Immature natural killer cell (primary cell): ENCODE data around the gene OPRL1. TPM values are rescaled to one million over a fixed set of nuclear protein-coding genes. Genes with fewer than 3 reads are reported as not detected.

ENCODE experiments used
- DNase-seq, 3 donors: peaks; one replicate each; pipeline ENCODE4 v3.0.0; 2022; ENCODE audit warnings: mixed read lengths in 1 of 3
- H3K27ac Mint-ChIP-seq, 6 donors: one replicate each; pipeline ENCODE4 v1.8.0; 2020; ENCODE audit warnings: mixed read lengths in 6 of 6, mild to moderate bottlenecking in 5 of 6, inconsistent platforms in 4 of 6, moderate library complexity in 3 of 6
- H3K27me3 Mint-ChIP-seq, 3 donors: one replicate each; pipeline ENCODE4 v1.8.0; 2020 to 2021; ENCODE audit warnings: low read depth in 3 of 3, mild to moderate bottlenecking in 3 of 3, mixed read lengths in 3 of 3, moderate library complexity in 3 of 3, inconsistent platforms in 1 of 3
- H3K36me3 Mint-ChIP-seq, 3 donors: one replicate each; pipeline ENCODE4 v1.8.0; 2020; ENCODE audit warnings: mixed read lengths in 3 of 3, inconsistent platforms in 2 of 3, mild to moderate bottlenecking in 2 of 3
- H3K4me1 Mint-ChIP-seq, 2 donors: one replicate each; pipeline ENCODE4 v1.8.0; 2020; ENCODE audit warnings: inconsistent platforms in 2 of 2, mild to moderate bottlenecking in 2 of 2, mixed read lengths in 2 of 2, moderate library complexity in 1 of 2
- H3K4me3 Mint-ChIP-seq, 5 donors: one replicate each; pipeline ENCODE4 v1.8.0; 2020; ENCODE audit warnings: mild to moderate bottlenecking in 5 of 5, mixed read lengths in 5 of 5, inconsistent platforms in 3 of 5, moderate library complexity in 3 of 5
- H3K9me3 Mint-ChIP-seq, 6 donors: one replicate each; pipeline ENCODE4 v1.8.0; 2020; ENCODE audit warnings: mild to moderate bottlenecking in 6 of 6, mixed read lengths in 6 of 6, inconsistent platforms in 4 of 6, moderate library complexity in 3 of 6
- polyA plus RNA-seq, 3 donors: library from polyadenylated mRNA; unstranded; fragments of 300-500 nt; fragmentation: Illumina TruSeq; gene quantifications; one replicate each; pipeline ENCODE4 v1.2.3, GENCODE V29; 2021

OPRL1 gene
- polyA plus RNA-seq, 3 donors from 2014 or later: 0.48 to 1.3 (median 0.73) TPM

DNA sequence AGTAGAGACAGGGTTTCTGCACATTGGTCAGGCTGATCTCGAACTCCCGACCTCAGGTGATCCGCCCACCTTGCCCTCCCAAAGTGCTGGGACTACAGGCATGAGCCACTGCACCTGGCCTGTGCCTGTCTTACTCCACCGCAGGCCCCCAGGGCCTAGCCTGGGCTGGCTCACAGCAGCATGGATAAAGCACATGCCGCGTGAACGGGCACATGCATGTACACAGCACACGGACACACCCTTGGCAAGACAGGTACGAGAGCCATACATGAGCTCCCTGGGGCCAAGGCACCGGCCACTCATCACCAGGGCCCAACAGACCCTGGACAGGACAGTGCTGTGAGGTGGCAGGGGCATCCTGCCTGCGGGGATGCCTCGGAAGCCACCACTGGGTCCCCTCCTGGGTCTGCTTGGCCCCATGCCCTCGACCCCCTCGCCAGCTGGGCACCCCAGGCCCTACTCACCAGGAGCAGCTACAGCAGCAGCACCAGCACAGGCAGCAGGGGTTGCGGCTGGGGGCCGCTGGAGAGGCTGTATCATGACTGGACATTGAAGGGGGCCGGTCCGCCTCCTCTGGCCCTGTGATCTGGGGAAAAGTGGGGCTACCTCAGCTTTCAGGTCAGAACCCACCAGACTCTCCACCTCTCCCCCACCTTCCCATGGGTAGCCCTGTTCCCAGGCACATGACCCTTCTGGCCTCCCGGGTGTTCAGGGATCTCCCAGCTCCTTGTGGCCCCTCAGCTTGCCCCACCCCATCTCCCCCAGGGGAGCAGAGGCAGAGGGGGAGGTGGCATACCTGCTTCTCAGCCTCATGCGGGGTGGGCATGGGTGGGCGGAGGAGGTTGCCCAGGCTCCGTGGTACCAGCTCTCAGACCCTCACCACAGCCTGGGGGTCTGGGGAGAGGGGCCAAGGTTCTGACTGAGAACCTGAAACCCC is 3.6 kb upstream of the OPRL1 start:
- Mint-ChIP-seq H3K4me3 (peak overlapping the region in 1 of 5 donors; percentile 29), H3K27ac (peak overlapping the region in 2 of 6 donors; percentile 23 to 86), H3K9me3 (no peaks in the 10 kb centered on the region), H3K27me3 (peaks cover 0 to 2% (median 0%) of the 10 kb centered on the region in 3 donors), H3K4me1 (peaks cover 16 to 25% of the 10 kb centered on the region in 2 donors), H3K36me3 (peaks cover 0 to 3% (median 3%) of the 10 kb centered on the region in 3 donors)
- no peak for DNase-seq

DNA sequence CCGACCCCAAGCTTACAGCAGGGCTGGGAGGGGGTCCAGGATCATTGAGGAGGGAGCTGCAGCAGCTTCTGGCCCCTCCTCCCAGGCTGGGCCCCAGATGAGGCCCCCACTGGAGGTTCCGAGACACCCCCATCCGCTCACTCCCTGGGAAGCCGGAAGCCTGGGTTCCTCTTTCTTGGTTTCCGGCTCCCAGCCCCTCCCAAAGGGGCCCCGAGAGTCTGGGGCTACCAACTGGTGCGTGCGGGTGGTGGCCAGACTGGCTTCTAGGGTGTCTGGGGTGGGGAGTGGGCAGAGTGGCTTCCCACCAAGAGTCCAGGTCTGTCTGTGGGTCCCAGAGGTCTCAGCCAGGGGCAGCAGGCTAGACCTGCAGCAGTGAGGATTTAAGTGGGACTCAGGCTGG is 2.8 kb upstream of the OPRL1 start:
- peak overlapping the region; percentile 88 to 93 (median 91) for H3K4me3 Mint-ChIP-seq
- H3K36me3 Mint-ChIP-seq: peaks cover 0 to 3% (median 3%) of the 10 kb centered on the region in 3 donors
- peaks cover 0 to 5% (median 0%) of the 10 kb centered on the region in 3 donors for H3K27me3 Mint-ChIP-seq
- DNase-seq: peak in 1 of 3 donors; percentile 16
- peak overlapping the region in 5 of 6 donors; percentile 61 to 93 (median 80) for H3K27ac Mint-ChIP-seq
- H3K9me3 Mint-ChIP-seq: no peaks in the 10 kb centered on the region
- peaks cover 16 to 25% of the 10 kb centered on the region in 2 donors for H3K4me1 Mint-ChIP-seq

DNA sequence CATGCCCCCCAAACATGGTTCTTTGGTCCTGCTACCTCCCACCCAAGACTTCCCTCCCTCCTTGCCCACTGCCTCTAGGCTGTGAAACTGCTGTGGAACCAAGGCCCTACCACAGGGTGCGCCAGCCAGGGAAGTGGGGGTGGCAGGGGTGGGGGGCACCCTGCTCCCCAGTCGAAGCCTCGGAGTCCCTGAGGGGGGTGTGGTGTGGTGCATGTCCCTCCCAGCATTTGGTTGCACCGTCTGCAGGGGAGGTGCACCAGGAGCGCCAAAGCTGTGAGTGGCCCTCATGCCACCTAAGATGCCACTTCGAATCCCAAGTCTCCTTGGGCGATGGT is 2.4 kb upstream of the OPRL1 start:
- Mint-ChIP-seq H3K27me3 (peaks cover 0 to 5% (median 0%) of the 10 kb centered on the region in 3 donors), H3K27ac (peak overlapping the region; percentile 65 to 93 (median 80)), H3K36me3 (peaks cover 0 to 3% (median 3%) of the 10 kb centered on the region in 3 donors), H3K4me1 (peaks cover 16 to 26% of the 10 kb centered on the region in 2 donors), H3K9me3 (no peaks in the 10 kb centered on the region), H3K4me3 (peak overlapping the region; percentile 88 to 93 (median 91))
- DNase-seq: no peak

DNA sequence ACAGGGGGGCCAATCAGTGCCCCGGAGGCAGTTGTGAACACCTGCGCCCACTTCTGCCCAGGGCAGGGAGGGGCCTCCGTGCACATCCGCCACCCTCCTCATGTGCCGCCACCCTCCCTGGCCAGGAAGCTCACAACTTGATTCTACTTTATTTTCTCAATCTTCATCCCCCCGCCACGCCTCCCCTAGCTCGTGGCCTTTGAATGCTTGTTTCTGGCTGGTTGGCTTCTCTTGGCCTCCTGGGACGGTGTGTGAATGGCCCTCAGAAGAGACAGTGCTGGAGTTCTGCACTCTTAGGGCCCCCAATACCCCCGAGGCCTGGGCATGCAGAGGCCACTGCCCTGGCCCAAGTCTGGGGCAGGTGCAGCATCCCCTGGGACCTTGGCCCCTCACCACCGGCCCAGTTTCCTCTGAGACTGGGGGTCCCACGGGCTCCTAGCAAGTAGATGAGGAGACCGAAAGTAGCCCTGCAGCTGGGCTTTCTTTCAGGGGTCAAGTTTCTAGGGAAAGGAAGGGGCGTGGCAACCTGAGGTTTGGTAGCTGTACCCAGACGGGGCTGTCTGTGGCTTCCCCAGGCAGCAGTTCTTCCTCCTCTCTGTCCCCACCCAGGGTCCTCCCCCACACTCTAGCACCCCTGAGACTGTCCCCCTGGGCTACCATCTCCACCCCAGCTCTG is 1.9 kb upstream of the OPRL1 start:
- H3K27me3 Mint-ChIP-seq: peaks cover 0 to 5% (median 0%) of the 10 kb centered on the region in 3 donors
- DNase-seq: peak; percentile 48 to 62 (median 53)
- peaks cover 0 to 3% (median 2%) of the 10 kb centered on the region in 3 donors for H3K36me3 Mint-ChIP-seq
- peaks cover 20 to 29% of the 10 kb centered on the region in 2 donors for H3K4me1 Mint-ChIP-seq
- peak overlapping the region; percentile 65 to 93 (median 80) for H3K27ac Mint-ChIP-seq
- peak overlapping the region; percentile 88 to 93 (median 91) for H3K4me3 Mint-ChIP-seq
- H3K9me3 Mint-ChIP-seq: no peaks in the 10 kb centered on the region

DNA sequence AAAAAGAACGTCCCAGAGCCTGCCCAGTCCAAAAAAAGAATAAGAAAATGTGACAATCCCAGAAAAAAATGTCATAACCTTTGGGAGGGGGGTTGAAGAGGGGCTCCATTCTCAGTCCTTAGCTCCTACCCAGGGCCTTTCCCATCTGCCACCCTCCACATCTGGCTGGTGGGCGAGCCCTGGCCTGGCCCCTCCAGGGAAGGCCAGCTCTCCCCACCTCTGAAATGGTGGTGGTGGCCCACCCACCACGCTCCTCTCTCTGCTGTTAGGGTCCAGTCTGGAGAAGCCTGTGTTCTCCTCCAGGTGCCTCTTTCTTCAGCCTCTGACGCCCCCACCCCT is 979 bp upstream of the OPRL1 start:
- Mint-ChIP-seq H3K4me1 (peaks cover 21 to 32% of the 10 kb centered on the region in 2 donors), H3K27ac (peak overlapping the region; percentile 65 to 93 (median 80)), H3K9me3 (no peaks in the 10 kb centered on the region)

DNA sequence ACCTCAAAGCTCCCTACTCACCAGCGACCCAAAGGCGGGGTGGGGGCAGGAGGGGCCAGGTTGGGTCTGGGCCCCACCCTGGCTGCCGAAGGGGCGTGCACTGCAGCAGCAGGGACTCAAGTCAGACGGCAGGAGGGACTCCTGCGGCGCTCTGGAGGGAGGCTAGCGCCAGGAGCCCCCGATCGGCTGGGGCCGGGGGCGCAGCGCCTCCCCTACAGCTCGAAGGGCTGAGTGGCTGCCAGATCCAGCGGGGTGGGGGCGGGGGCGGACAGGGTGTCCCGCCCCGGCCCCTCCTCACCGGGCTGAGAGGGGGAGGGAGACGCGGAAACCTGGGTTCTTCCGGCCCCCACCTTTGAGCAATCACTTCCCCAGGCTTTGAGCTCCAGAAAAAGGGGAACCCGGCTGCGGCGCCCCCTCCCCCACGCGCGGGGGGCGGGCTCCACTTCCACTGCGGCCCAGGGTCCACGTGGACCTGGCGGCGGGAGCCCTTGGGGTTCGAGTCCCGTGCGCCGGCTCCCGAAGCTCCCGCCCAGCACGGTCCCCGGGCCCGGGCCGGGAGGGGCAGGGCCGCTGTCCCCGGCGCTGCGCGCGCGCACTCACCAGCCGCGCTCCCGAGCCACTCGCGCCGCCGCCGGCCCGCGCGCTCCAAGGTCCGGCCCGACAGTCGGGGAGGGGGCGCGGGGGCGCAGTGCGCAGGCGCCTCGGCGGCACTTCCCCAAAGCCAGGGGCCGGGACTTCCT is 439 bp upstream of the OPRL1 start, which contains the start of gene RGS19:
Gene RGS19, minus strand, starts transcription at position 246 of the 740 bp plus-strand sequence. CDS start 2,632 bp downstream, outside the sequence.
- Mint-ChIP-seq H3K4me3 (peak within 1 kb of the TSS; percentile 88 to 93 (median 91)), H3K4me1 (peaks cover 25 to 35% of the 10 kb centered on the region in 2 donors), H3K27me3 (peaks cover 0 to 8% (median 2%) of the 10 kb centered on the region in 3 donors), H3K9me3 (no peaks in the 10 kb centered on the region), H3K36me3 (no peaks in the 10 kb centered on the region), H3K27ac (peak within 1 kb of the TSS; percentile 79 to 93 (median 88))
- DNase-seq: peak; percentile 68 to 70 (median 69)

More for the DNA sequence above, 979 bp upstream of the OPRL1 start:
- H3K36me3 Mint-ChIP-seq: no peaks in the 10 kb centered on the region
- peaks cover 0 to 5% (median 0%) of the 10 kb centered on the region in 3 donors for H3K27me3 Mint-ChIP-seq
- DNase-seq: no peak
- H3K4me3 Mint-ChIP-seq: peak overlapping the region; percentile 88 to 93 (median 91)

DNA sequence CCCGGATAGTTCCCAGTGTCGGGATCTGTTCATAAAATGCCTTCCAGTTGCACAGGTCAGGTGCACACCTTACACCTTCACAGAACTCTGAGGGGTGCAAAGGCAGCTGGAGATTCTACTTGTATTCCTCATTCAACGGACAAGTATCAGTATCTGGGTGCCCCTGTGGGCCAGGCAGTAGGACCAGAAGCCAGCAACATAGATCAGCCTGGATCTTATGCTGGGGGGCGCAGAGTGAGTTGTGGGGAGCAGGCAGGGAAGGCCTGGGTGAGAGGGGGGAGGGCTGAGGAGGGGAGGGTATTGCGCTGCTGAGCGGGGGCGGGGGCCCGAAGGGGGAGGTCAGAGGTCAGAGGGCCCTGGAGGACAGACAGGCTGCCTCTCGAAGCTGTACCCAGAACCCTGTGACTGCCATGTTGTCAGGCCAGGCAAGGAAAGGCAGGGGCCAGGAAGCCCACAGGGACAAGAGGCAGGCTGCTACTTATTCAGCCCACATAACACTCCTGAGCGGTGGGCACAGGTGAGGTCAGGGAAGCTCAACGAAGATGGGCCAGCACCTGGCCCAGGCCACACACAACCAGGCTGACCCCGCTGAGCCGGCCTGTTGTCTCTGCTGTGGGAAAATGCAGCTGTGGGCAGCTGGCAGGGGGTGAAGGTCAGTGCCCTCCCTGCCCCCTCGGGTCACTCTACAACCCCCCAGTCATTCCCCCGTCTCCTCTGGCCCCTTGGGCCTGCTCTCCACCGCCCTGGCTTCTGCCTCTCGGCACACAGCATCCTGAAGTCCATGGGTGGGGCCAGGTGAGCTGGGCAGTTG is 1.1 kb downstream of the OPRL1 start:
- H3K36me3 Mint-ChIP-seq: no peaks in the 10 kb centered on the region
- peak overlapping the region; percentile 73 to 90 (median 83) for H3K27ac Mint-ChIP-seq
- peak overlapping the region; percentile 78 to 87 (median 80) for H3K4me3 Mint-ChIP-seq
- H3K4me1 Mint-ChIP-seq: peaks cover 26 to 31% of the 10 kb centered on the region in 2 donors
- no peak for DNase-seq
- H3K9me3 Mint-ChIP-seq: no peaks in the 10 kb centered on the region
- H3K27me3 Mint-ChIP-seq: peaks cover 3 to 10% (median 10%) of the 10 kb centered on the region in 3 donors

DNA sequence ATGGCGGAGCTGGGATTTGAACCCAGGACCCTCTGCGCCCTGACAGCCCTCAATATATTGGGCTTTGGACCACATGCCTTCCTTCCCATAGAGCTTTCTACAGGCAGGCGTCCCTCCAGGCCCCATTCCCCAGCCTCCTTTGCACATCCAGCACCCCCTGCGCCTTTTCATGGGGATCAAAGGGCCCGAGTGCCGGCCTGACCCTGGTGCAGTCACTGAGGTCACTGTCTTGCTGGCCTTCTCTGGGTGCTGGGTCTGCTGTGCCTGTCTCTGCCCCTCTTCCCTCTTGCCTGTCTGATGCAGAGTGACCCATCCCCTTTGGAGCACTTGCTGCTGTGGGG is 1.7 kb downstream of the OPRL1 start:
- no peak for DNase-seq
- peak overlapping the region; percentile 11 to 65 (median 50) for H3K4me3 Mint-ChIP-seq
- H3K9me3 Mint-ChIP-seq: no peaks in the 10 kb centered on the region
- H3K27me3 Mint-ChIP-seq: peaks cover 5 to 10% (median 10%) of the 10 kb centered on the region in 3 donors
- peak overlapping the region in 4 of 6 donors; percentile 48 to 69 (median 64) for H3K27ac Mint-ChIP-seq
- H3K36me3 Mint-ChIP-seq: no peaks in the 10 kb centered on the region
- peaks cover 26 to 28% of the 10 kb centered on the region in 2 donors for H3K4me1 Mint-ChIP-seq

DNA sequence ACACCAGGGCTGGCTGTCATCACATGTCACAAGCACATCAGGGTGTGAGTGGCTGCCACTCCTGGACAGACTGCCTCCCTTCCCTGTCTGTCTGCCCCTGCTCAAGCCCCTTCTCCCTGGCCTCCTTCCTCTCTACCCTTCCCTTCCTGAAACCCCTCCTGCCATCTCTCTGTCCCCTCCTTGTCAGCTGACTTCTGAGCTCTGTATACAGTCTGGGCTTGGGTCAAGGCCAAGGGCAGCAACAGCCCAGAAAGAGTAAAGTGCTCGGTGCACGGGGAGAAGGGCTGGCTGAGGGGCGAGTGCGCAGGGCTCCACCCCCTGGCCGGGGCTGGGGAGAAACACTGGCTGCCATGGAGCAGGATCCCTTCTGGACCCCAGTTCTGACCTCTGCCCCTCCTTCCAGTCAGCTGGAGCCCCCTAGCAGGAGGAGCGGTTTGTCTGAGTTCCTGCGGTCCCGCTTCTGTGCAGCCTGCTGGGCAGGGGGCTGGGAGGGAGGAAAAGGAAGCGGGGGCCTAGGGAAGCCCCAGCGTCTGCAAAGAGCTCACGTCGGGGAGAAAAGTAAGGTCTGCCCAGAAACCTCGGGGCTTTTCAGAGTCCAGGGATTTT is 2.3 kb downstream of the OPRL1 start:
- Mint-ChIP-seq H3K4me3 (peak overlapping the region; percentile 17 to 65 (median 52)), H3K4me1 (peaks cover 25 to 26% of the 10 kb centered on the region in 2 donors), H3K27ac (peak overlapping the region in 2 of 6 donors; percentile 48 to 69), H3K9me3 (no peaks in the 10 kb centered on the region), H3K27me3 (peaks cover 5 to 10% (median 10%) of the 10 kb centered on the region in 3 donors), H3K36me3 (no peaks in the 10 kb centered on the region)
- DNase-seq: no peak

DNA sequence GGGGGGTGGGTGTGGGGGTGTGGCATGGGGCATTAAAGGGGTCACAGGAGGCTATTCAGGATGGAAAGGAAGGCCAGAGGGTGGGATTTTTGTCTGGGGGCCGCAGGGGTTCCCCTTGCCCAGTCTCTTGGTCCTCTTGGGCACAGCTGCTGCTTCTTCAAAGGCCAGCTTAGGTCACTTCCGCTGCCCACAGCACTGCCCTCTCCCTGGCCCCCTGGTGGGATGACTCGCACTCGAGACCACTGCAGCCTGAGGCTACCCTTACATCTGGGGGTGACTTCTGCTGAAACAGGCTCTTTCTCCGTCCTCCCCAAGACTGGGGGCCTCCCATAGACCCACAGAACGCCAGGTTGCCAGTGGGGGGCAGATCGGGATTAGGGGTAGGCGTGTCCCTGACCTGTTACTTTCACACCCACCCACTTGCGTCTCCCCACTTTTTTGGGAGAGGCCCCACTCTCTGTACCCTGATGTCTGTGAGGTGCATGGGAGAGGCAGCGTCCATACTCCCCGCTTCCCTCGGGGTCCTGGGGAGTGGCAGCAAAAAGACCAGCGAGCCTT is 3.0 kb downstream of the OPRL1 start:
- Mint-ChIP-seq H3K27me3 (peaks cover 5 to 10% (median 10%) of the 10 kb centered on the region in 3 donors), H3K9me3 (peaks cover 0 to 4% (median 0%) of the 10 kb centered on the region in 6 donors), H3K4me1 (peaks cover 20 to 21% of the 10 kb centered on the region in 2 donors), H3K4me3 (peak overlapping the region; percentile 62 to 79 (median 68)), H3K27ac (peak overlapping the region in 1 of 6 donors; percentile 34), H3K36me3 (no peaks in the 10 kb centered on the region)
- no peak for DNase-seq

DNA sequence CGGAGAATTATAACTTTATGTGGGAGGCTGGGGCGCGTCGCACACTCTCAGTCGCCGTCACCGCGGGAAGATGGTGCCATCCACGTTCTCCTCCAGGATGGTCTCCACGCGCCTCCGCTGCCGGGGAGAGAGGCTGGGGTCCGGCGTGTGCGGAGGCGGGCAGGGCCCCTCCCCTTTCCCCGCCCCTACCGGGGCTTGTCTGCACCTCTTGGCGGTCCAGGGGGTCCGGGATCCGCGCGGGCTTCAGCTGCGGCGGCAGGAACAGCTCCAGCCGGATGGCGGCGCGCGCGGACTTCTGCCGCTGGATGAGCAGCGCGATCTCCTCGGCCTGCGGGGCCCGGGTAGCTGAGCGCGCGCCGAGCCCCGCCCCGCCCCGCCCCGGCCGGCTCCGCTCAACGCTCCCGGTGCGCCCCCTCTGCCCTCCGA is 3.5 kb downstream of the OPRL1 start:
- H3K27ac Mint-ChIP-seq: no peak overlapping the region
- H3K4me3 Mint-ChIP-seq: peak overlapping the region; percentile 62 to 79 (median 68)
- H3K9me3 Mint-ChIP-seq: peaks cover 0 to 4% (median 0%) of the 10 kb centered on the region in 6 donors
- peaks cover 18% of the 10 kb centered on the region in 2 donors for H3K4me1 Mint-ChIP-seq
- no peaks in the 10 kb centered on the region for H3K36me3 Mint-ChIP-seq
- peaks cover 5 to 12% (median 10%) of the 10 kb centered on the region in 3 donors for H3K27me3 Mint-ChIP-seq
- DNase-seq: peak; percentile 54 to 58 (median 56)
